Transverse colon (tissue), 4 donors: ENCODE data around the gene CRYGN.

ENCODE experiments used
- POLR2AphosphoS5 ChIP-seq, 3 donors: sonication (generic); formaldehyde crosslinking; IDR thresholded peaks; one replicate each; pipeline ENCODE4 v1.6.1; 2016; ENCODE audit warnings: antibody characterized with exemption in 3 of 3
- TF ChIP-seq, protein P1 (sequence below), 5 experiments: fragments of 200-600 bp in 3 of 5; fragments of 450-650 bp in 2 of 5; sonication (generic) in 3 of 5; IDR thresholded peaks; 1 replicate in 2 of 5; 2 replicates in 3 of 5; pipeline ENCODE4 v1.5.1; 2016 to 2017; ENCODE audit warnings: antibody characterized with exemption in 5 of 5, inconsistent platforms in 3 of 5, mild to moderate bottlenecking in 2 of 5, moderate library complexity in 1 of 5

- TF ChIP-seq, protein P1, sequence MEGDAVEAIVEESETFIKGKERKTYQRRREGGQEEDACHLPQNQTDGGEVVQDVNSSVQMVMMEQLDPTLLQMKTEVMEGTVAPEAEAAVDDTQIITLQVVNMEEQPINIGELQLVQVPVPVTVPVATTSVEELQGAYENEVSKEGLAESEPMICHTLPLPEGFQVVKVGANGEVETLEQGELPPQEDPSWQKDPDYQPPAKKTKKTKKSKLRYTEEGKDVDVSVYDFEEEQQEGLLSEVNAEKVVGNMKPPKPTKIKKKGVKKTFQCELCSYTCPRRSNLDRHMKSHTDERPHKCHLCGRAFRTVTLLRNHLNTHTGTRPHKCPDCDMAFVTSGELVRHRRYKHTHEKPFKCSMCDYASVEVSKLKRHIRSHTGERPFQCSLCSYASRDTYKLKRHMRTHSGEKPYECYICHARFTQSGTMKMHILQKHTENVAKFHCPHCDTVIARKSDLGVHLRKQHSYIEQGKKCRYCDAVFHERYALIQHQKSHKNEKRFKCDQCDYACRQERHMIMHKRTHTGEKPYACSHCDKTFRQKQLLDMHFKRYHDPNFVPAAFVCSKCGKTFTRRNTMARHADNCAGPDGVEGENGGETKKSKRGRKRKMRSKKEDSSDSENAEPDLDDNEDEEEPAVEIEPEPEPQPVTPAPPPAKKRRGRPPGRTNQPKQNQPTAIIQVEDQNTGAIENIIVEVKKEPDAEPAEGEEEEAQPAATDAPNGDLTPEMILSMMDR (IDR thresholded peaks at IDR 0.05): no peak
- no peak for TF ChIP-seq POLR2AphosphoS5 (IDR thresholded peaks at IDR 0.05)
Measured at GRCh38 chr7:151454305-151454704, 14.4 kb upstream of the CRYGN start.
